ENCODE data around the gene EPAS1.
A peak's percentile ranks its signal among the peaks of the same experiment; 100 is the strongest.

Gene EPAS1

DNA sequence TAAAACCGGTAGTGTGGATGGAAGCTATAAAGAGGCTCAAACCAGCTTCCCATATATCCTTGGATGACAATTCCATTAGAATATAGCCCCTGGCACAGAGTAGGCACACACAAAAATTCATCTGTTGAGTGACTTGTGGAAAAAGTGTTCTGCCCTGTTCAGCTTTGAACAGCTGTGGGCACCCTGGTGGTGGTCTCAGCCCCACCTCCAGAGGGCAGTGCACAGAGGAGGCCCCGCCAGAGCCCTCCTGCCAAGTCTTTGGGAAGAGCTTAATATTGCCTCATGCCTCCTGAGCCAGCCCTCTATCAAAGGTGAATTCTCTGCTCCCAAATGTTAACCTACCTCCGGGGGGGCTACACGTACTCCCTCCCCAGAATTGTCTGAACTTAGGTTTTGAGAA is 30.4 kb downstream of the EPAS1 start:
- DNase-seq, result no peak

DNA sequence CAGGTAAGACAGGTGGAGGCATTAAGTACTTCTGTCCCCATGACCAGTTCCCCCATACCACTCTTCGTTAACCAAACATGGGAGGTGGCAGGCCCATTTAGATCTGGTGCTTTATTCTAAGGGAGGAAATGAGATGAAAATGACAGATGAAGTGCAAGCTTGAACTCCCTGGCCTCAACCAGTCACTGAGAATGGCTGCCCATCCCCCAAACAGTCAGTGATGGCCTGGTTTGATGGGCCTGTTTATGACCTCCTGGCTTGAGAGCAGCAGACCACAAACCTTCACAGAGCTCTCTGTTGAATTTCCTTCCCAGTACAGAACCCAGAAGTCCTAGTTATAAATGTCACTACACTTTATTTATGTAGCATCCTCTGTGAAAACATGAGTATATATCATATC is 31.1 kb downstream of the EPAS1 start:
- no peak for DNase-seq

DNA sequence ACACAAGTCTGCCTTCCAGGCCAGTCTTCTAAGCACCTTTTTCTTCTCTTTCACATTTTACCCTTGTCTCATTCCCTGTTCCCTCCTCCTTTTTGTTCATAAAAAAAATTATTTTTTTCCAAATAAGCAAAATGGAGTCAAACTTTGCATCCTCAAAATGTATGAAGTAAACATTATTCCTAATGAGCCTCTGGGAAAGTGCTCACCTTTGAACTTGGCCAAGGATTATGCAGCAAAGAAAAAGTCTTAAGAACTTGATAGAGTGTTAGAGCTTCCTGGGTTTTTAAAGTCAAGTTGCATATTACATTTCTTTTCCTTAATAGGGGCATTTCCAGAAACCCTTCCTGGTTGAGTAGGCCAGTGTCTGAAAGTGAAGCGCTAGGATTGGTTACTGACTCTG is 31.6 kb downstream of the EPAS1 start:
- DNase-seq, result no peak

DNA sequence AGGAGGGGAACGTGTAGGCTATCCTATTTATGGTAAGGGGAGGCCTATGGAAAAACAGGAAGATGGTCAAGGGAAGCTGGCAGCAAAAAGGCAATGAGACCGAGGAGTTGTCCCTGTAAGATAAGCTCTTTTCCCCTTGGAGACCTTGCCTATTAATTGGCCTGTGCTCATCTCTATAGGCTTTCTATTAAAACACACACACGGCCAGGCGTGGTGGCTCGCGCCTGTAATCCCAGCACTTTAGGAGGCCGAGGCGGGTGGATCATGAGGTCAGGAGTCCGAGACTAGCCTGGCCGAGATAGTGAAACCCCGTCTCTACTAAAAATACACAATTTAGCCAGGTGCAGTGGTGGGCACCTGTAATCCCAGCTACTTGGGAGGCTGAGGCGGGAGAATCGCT is 32.1 kb downstream of the EPAS1 start:
- DNase-seq, result no peak

DNA sequence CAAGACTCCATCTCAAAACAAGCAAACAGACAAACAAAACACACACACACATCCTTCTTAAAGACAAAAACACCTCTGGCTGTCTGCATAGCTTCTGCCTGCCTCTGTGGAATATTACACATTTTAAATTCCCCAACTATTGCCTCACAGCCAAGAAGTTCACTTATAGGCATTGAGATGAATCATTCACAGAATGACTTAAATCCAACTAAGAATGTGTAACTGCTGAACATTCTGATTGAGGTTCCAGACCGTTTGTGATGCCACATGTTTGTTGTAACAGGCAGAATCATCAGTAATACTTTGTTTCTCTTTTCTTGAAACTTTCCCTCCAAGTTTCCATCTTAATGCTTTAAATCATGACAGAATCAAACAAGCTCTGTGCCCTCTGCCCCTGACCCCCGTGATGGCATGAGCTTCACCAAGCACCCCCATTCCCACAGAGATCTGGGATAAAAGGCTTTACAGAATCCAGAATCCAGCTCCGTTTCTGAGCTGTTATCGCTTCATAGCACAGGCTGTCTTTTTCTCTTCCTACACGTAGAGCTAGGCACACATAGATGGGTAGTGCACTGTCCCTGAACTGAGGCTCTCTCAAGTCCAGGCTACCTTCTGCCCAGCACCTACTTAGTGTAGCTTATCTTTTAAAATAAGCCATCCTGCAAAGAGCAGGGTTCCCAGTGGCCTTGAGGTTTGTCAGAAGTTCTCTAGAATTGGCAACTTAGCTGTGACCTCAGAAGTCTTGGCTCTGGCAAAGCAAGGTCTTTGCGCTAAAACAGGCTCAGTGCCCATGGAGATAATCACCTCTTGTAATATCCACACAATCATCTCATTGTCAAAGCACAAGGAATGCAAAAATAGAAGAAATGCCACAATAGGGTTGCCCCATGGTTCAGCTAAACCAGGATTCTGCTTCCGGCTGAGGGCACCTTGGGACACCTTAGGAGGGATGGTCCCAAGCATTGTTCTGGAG is 32.9 kb downstream of the EPAS1 start:
- no peak for DNase-seq

DNA sequence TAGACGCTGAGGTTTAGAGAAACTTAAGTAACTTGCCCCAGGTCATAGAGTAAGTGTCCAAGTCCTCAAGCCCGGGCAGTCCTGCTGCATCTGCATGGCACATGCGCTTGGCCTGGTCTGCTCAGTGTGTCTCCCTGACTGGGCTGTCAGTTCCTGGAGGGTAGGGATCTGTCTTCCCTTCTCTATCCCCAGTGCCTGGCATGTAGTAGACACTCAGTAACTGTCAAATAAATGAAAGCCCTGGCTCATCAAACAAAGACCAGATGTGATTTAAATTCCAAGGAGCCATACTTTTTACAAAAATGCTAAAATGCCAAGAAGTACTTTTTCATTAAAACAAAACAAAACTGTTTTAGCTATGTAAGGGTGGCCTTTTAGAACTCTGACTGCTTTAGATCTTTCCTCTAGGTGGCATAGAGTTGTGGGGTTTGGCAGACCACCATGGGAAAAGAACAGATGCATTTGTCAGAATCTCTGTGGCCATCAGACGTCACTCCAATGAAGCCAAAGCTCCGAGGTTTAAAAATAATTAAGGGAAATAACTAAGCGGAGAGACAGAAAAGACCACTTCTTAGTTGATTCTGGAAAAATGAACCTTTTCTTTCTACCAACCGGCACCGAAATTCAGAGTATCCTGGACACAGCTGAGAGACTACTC is 34.0 kb downstream of the EPAS1 start:
- no peak for DNase-seq

DNA sequence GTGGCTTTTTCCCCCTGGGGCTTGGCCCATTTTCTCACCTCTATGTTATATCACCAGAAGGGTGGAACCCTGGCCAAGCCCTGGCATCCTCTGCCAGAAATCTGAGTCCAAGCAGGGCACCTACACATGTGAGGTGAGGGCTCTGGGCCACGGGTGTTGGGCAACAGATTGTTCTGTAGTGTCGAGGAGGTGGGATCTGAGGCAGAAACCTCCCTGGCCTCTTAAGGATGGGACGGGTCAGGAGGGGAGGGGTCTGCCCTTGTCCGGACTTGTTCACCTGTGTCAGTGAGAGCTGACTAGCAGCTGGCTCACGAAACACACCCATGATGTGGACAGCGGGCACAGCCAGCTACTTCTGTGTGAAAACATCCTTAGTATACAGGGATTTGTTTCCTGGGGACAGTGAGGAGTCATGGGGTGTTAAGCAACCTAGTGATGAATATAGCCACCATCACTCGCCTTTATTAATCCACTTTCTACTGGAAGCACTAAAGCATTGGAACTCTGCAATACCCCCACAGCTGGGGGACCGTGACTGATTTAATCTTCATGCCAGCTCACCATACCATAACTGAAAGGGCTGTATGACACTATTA is 35.6 kb downstream of the EPAS1 start:
- DNase-seq, result no peak

DNA sequence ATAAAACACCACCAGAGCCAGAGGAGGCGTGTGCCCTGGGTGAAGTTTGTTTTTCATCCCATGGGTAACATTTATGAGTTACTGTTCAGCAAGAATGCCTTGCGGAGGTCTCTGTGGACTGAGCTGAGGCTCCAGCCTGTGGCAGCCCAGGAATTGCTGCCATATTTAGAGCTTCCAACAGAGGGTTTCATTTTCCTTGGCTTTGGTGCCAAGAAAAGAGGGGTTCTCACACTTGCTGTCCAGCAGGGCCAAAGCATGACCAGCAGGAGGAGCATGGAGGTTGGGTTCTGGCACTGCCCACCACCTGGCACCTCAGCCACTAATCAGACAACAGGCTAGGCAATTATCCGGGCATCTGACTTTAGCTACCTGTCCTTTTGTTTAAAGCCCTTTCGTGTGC is 36.7 kb downstream of the EPAS1 start:
- DNase-seq, result no peak

DNA sequence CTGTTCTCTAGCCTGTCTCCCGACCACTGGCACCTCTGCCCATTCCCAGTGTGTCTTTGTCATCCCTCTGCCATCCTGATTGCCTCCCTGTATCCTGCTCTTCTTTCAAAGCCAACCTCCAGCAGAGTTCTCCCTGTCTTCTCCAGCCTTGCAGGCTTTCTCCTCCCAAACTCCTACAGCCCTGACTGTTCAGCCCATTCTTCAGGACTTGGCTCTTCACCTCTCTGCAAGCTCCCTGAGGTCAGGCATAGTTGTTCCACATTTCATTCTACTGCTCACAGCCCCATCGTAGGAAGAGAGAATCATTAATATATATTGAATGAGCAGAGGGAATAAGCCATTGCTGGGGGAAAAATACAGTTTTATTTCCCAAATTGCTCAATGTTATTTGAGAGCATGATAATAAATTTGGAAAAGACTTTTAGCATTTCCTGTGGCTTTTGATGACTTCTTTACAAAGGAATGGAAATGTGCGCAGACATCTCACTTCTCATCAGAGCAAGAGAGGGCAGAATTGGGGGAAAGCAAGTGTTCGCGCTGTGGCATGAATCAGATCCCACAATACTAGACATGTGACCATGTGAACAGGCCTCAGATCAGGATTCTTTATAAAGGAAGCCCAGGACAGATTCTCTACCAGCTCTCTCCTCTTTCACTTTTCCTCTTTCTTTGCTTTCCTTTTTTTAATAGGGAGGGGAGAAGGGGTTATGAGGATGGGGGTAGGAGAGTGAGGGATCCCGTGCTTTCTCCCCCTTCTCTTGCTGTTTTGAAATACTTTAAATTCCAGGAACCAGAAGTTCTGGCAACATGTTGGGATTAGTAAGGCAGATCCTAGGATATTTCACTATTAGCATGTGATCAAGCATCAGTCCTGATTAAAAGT is 37.4 kb downstream of the EPAS1 start:
- no peak for DNase-seq

DNA sequence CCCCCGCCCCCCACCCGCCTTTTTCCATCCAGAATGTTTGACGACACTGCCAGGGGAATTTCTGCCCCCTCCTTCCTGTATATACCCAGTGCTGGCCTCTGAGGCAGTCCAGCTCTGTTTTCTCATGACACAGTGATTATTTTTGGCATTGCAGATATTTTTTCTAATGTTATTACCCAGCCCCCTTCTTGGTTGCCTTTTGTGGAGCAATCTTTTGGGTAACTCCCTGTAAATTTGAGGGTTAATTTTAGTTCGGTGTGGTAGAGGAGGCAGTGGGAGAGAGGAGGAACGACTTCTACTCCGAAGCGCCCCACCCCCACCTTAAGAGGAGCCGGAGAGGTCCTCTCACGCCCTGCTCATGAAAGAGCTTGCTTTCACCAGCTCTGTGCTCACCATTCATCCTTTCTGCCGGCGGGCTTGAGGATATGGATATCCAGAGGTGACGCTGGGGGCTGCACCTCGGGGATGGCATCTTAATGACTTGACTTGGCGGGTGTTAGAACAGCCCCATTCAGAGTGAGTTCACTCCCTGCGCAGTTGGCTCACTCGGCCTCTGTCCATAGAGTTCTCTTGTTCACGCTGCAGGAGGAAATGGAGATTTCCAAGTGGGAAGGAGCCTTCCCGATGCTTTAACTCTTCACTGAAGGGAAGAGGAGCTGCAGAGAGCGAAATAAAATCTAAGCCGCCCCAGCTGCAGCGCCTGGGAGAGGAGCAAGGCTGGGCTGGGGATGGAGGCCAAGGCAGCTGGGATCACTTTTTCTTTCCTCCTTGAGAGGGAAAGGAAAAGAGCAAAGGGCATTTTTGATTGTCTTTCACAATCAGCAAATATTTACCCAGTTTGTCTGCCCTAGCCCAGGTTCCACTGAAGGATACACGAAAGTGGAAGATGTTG is 38.4 kb downstream of the EPAS1 start:
- no peak for DNase-seq

DNA sequence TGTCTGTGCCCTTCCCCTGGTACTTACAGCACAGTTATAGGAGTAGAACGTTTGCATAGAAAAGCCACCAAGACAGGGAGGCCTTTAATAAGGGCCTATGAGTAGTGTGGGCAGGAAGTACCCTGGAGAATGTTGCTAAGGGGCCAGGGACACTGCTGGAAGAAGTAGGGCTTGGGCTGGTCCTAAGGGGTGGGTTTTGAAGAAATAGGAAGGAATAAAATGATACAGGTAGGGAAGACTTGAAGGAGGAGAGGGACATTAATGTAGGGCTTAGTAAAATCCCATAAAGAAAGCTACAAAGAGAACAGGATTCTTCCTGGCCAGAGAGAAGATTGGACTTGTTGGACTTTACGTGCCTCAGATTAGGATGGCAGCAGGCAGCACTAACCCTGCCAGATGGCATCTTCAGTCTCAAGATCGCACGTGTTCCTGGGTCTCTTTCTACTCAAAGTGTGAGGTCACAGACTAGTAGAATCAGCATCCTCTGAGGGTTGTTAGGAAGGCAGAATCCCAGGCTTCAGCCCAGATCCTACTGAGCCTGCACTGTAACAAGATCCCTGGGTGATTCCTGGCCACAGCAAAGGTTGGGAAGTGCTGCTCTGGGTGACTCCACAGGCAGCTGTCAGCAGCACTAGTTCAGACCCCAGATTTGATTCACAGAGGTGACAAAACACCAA is 39.2 kb downstream of the EPAS1 start:
- DNase-seq, result peak; percentile 52

DNA sequence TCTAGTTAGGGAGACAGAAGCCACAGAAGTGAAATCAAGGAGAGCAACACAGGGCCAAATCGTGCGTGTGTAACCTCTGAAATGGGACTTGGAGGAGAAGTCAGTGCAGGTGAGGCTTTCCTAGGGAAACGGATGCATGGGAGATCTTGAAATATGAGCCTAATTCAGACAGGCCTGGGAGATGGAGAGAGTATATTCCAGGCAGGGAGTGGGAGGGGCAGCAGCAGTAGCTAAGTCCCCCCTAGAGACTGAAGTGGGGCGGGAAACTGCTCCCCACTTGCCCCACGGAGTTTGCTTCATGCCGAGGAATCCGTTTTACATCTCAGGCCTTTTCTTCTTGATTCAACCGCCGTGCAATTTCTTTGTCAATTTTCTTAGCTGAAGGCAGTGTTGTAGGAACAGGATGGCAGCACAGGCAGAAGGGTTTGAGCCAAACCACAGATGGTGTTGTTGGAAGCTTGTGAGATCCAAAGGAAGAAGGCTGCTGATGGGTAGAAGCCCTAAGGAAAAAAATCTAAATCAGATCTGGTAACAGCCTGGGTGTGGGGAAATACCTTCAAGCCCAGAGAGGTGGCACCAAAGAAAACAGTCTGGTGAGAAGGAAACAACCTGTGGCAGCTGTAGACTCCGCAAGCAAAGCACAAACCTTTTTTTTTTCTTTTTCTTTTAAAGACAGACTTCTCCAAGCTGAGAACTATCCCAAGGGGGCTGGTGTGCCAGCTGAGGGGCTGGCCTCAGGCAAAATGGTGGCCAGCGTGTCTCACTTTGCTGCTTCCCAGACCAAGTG is 40.2 kb downstream of the EPAS1 start:
- DNase-seq, result no peak

DNA sequence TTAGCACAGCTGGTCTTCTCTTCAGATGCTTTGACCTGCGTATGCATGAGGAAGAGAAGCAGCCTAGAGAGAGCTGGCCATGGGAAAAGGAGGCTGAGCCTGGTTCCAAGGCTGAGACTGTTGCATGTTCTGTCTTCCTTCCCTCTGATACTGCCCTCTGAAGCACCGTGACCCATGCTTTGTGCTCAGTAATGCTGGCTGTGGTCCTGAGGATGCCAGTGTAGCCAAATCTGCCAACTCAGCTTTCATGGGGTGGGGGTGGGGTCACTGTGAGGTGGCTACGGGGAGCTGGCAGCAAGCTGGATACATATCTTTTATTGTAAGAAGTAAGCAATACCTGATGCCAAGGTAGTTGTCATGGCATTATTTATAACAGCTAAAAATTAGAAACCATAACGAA is 41.5 kb downstream of the EPAS1 start:
- no peak for DNase-seq

DNA sequence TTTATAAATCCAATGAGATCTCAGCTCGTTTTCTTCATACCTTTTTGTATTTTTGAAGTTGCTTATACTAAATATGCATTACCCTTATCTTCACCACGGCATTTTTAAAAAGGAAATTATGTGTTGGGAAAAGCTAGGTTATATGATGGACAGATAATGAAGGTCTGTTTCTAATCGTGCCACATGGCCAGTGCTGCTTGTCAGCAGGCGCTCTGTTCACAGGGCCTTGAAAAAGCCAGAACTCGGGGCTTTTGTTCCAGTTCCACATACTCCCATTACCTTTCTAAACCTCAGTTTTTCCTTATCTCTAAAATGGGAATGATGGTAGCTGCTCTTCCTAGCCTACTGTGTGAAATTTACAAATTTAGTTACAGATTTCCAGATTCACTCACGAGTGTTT is 42.0 kb downstream of the EPAS1 start:
- DNase-seq, result no peak

DNA sequence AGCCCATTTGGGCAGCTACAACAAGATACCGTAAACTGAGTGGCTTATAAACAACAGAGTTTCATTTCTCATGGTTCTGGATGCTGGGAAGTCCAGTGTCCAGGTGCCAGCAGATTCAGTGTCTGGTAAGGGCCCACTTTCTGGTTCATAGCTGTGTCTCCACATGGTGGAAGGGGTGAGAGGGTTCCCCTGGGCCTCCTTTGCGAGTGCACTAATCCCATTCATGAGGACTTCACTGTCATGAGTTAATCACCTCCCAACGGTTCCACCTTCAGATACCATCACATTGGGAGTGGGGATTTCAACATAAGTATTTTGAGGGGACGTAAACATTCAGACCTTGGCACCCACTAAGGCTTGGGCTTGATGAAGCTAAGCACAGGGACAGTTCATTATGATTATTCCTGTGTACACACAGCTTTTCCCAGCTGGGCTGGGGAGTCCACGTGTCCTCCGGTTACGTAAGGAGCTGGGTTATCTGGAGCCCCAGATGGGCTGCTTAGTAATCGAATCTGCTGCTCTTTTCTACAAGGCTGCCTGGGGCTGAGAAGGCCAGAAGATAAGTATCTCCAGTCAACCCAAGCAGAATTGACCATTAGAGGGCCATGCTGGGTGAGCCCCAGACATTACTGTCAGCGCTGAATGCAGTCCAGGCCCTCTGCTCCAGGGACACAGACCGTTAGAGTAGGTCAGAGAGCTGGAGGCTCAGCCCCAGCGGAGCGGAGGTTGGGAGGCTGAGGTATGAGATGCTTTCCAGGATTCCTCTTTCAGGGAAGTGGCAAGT is 42.7 kb downstream of the EPAS1 start:
- DNase-seq, result no peak

DNA sequence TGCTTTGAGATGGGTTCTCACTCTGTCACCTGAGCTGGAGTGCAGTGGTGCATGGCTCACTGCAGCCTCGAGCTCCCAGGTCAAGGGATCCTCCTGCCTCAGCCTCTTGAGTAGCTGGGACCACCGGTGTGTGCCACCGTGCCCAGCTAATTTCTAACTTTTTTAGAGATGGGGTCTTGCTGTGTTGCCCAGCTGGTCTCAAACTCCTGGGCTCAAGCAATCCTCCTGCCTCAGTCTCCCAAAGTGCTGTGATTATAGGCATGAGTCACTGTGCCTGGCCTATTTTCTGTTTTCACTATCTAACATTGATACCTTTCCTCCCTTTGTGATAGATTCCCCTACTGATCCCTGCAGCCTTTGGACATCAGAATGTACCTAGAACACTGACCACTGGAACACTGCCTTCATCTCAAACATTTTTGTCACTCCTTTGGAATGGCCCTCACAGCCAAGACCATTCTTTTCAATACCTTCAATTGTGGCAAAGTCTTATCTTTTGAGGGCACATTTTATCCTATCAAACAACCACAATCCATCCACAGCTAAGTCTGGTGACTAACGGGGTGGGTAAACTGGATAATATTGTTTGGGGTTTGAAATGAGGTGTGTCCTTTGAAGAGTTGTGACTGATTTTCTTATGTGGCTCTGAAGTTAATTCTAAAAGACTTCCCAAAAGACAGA is 43.7 kb downstream of the EPAS1 start:
- DNase-seq, result no peak

DNA sequence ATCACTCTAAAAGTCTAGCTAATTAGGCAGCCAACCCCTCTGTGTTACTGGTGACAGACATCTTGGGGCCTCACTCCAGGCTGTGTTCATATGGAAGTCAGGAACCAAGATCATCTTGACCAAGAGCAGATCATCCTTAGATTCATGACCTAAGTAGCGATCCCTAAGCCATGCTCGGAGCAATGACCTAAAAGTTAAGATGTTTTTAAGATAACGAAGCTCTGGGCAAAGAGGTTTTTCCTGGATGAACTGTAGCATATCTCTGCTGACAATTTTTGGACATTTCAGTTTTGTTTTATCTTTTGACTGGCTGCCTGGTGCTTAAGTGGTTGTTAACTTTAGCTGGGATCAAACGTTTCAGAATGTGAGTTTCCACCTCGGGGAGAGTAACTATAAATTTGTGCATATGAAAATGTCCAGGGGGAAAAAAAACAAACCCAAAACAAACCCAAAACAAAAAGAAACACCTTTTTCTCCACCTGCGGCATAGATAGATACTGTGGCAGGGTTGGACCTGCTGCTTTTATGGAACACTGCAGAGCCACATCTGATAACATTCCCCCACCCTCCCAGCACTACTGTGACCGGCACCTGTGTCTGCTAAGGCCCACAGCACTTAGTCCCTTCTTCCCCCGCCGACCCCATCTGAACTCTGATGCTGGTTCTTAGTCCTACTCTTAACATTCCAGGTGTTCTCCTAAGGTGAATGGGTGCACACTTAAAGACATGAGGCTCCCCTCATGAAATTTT is 45.5 kb downstream of the EPAS1 start:
- DNase-seq, result no peak

DNA sequence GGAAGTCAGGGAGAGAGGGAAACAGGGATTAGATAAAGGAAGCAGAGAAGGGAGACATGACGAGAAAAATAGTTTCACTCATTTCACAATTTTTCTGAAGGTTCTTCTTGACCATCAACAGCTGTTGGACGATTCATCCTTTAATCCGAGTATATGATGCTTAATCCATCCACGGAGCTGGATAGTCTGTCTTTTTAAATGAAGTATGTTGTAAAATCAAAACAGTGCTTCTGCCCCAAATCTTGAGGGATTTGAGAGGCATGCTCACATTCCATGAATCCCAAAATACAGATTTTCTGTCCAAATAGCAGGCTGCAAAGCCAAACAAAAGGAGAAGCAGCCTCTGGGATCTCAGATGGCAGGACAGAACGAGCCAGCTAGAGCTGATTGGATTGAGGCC is 47.5 kb downstream of the EPAS1 start:
- DNase-seq, result no peak
